Hematopoietic multipotent progenitor cell treated with erythropoietin and hydrocortisone succinate and interleukin-3 and kit ligand, for 6 days (in vitro differentiated cells): ENCODE results near the gene ALAS1.

Experiments used
- DNase-seq: peaks from one replicate; pipeline ENCODE4 v3.0.0-alpha.2; 2015

ALAS1 gene

GRCh38 chr3:52177701-52178042, 20.3 kb upstream of the ALAS1 start:
- no peak for DNase-seq

GRCh38 chr3:52178126-52178525, 19.8 kb upstream of the ALAS1 start:
- DNase-seq = peak; percentile 46

GRCh38 chr3:52178537-52178936, 19.4 kb upstream of the ALAS1 start:
- DNase-seq = no peak

- DNase-seq = no peak
Observed at GRCh38 chr3:52181543-52181942, 16.4 kb upstream of the ALAS1 start.

GRCh38 chr3:52182196-52182595, 15.8 kb upstream of the ALAS1 start:
- peak; percentile 89 for DNase-seq

GRCh38 chr3:52182691-52183090, 15.3 kb upstream of the ALAS1 start:
- DNase-seq = no peak

GRCh38 chr3:52183786-52184445, 14.0 kb upstream of the ALAS1 start:
- no peak for DNase-seq

GRCh38 chr3:52184690-52185089, 13.3 kb upstream of the ALAS1 start:
- no peak for DNase-seq

- DNase-seq = no peak
Observed at GRCh38 chr3:52185311-52185710, 12.6 kb upstream of the ALAS1 start.

GRCh38 chr3:52185837-52186236, 12.1 kb upstream of the ALAS1 start:
- peak; percentile 74 for DNase-seq

GRCh38 chr3:52186729-52187128, 11.2 kb upstream of the ALAS1 start:
- no peak for DNase-seq

GRCh38 chr3:52188556-52188955, 9.4 kb upstream of the ALAS1 start:
- peak; percentile 53 for DNase-seq

- no peak for DNase-seq
Observed at GRCh38 chr3:52190294-52191074, 7.5 kb upstream of the ALAS1 start.

- DNase-seq = no peak
Observed at GRCh38 chr3:52191663-52192062, 6.3 kb upstream of the ALAS1 start.

GRCh38 chr3:52193065-52193464, 4.9 kb upstream of the ALAS1 start:
- no peak for DNase-seq

GRCh38 chr3:52194485-52195290, 3.3 kb upstream of the ALAS1 start:
- no peak for DNase-seq

- DNase-seq = no peak
Observed at GRCh38 chr3:52195291-52195597, 2.7 kb upstream of the ALAS1 start.

GRCh38 chr3:52195823-52196331, 2.1 kb upstream of the ALAS1 start:
- no peak for DNase-seq

GRCh38 chr3:52196977-52197376, 983 bp upstream of the ALAS1 start:
- DNase-seq = no peak

GRCh38 chr3:52197499-52197841, 490 bp upstream of the ALAS1 start:
- no peak for DNase-seq

- no peak for DNase-seq
Observed at GRCh38 chr3:52198643-52199608, 966 bp downstream of the ALAS1 start.

- no peak for DNase-seq
Observed at GRCh38 chr3:52200981-52201679, 3.2 kb downstream of the ALAS1 start.
